GM10847 (cell line): ENCODE results near the gene ARL4C.

Experiments used
- POLR2A ChIP-seq: IDR thresholded peaks from 2 replicates; pipeline ENCODE4 v1.6.1; 2011; ENCODE audit not compliant: insufficient read length; ENCODE audit errors: extremely low read depth

Gene ARL4C, protein sequence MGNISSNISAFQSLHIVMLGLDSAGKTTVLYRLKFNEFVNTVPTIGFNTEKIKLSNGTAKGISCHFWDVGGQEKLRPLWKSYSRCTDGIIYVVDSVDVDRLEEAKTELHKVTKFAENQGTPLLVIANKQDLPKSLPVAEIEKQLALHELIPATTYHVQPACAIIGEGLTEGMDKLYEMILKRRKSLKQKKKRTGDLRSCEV

GRCh38 chr2:234496835-234497593 is at the start of gene ARL4C:
ARL4C (minus strand) TSS chr2:234497081; CDS start chr2:234496586, 495 bp downstream.
- TF ChIP-seq POLR2A, result no peak

DNA sequence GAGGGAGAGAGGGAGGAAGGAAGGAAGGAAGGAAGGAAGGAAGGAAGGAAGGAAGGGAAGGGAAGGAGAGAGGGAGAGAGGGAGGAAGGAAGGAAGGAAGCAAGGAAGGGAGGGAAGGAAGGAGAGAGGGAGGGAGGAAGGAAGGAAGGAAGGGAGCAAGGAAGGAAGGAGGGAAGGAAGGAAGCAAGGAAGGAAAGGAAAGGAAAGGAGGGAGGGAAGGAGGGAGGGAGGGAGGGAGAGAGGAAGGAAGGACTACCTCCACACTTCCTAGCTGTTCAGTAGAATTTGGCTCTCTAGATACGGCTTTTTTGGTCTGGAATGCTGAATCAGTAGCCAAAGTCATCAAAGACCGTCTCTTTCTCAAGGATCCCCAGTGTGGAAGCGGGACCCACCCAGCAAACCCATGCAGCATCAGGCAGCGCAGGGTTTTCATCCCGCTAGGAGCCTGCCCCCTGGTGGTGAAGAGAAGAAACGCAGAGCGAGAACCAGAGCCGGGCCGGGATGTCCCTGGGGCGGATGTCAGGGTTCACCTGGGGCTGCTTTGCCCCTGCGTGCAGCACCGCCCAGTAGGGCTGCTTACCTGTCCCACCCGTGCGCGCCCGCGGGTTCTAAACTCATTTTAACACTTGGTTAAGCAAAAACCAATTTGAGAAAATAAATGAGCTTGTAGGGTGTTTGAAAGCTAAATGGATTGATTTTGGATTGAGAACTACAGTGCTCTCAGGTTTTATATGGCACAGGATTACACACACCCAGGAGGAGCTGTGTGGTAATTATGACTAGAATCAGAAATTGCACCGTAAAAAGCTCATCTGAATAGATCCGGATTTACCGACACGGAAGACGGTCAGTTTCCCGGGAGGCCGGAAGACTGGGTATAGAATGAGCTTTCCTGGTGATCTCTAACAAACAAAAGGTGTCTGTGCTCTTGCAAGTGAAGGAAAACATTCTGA is 48.1 kb upstream of the ARL4C start:
- no peak for TF ChIP-seq POLR2A

GRCh38 chr2:234542742-234543141 is 45.9 kb upstream of the ARL4C start:
- TF ChIP-seq POLR2A, result no peak

- TF ChIP-seq POLR2A, result no peak
Observed at GRCh38 chr2:234537929-234538328, 41.0 kb upstream of the ARL4C start.

- TF ChIP-seq POLR2A, result no peak
Observed at GRCh38 chr2:234536178-234536965, 39.5 kb upstream of the ARL4C start.

- TF ChIP-seq POLR2A, result no peak
Observed at GRCh38 chr2:234535464-234535863, 38.6 kb upstream of the ARL4C start.

- TF ChIP-seq POLR2A, result no peak
Observed at GRCh38 chr2:234534515-234534914, 37.6 kb upstream of the ARL4C start.

- no peak for TF ChIP-seq POLR2A
Observed at GRCh38 chr2:234533626-234534025, 36.7 kb upstream of the ARL4C start.

DNA sequence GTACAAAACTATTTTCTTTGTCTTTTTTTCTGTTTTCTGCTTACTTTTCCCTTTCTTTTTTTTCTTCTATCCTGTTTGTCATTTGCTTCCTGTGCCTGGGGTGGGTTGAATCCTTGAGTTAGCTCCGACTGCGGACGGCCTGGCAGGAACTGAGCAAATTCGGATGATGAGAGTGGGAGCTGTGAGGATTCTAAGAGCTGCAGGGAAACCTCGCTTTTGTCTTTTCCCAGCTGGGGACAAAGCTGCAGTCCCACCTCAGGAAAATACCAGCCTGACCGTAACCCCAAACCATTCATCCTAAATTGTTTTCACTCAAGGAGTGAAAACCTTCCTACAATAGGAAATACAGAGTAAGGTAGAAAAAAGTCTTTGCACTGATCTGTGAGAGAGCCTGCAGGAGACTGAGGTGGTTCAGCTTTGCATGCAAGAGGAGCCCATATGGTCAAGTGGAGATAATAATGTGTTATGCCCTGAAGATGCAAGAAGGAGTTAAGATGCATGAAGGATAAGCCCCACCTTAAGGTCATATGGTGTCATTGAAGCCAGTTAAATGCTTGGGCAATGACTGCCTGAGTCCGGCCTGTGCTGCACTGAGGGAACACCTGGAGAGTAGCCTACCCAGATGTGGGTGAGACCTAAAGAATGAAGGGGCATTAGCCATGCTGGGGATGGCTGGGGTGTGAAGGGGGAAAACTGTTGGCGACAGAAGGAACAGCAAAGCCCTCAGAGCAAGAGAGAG is 31.7 kb upstream of the ARL4C start:
- no peak for TF ChIP-seq POLR2A

GRCh38 chr2:234526711-234527110 is 29.8 kb upstream of the ARL4C start:
- no peak for TF ChIP-seq POLR2A

DNA sequence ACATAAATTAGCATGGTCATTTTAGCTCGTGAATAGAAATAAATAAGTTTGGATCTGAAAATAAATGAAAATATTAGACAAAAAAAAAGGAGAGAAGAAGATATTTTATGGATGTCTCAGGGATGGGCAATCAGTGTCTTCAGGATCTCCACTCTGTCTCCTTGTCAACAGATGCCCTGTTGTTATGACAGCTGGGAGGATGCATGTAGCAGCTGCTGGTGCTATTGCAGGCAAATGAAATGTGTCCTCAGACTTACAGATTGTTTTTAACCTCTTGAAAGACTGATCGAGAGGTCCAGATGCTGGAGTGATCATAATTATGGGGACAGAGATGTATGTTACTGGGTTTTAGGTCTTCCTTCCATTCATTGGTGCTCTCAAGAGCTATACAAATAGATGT is 24.7 kb upstream of the ARL4C start:
- TF ChIP-seq POLR2A, result no peak

DNA sequence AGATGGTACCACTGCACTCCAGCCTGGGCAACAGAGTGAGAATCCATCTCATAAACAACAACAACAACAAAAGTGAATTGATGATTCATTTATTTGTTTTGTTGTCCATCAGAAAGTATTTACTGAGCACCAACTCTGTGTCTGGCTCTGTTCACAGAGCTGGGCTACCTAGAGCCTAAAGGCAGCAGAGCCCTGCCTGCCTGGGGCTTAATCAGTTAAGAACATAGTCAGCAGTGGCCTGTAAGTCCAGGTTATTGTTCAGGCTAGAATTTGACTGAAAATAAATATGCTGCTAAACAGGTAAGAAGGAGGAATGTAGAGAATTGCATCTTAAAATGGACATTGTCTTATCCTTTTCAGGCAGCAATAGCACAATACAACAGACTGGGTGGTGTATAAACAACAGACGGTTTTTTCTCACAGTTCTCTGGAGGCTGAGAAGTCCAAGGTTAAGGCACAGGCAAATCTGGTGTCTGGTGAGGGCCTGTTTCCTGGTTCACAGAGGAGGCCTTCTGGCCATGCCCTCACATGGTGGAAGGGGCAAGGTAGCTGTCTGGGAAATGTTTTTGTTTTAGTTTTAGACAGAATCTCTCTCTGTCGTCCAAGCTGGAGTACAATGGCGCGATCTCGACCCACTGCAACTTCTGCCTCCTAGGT is 22.2 kb upstream of the ARL4C start:
- TF ChIP-seq POLR2A, result no peak

GRCh38 chr2:234517971-234518370 is 21.1 kb upstream of the ARL4C start:
- TF ChIP-seq POLR2A, result no peak

DNA sequence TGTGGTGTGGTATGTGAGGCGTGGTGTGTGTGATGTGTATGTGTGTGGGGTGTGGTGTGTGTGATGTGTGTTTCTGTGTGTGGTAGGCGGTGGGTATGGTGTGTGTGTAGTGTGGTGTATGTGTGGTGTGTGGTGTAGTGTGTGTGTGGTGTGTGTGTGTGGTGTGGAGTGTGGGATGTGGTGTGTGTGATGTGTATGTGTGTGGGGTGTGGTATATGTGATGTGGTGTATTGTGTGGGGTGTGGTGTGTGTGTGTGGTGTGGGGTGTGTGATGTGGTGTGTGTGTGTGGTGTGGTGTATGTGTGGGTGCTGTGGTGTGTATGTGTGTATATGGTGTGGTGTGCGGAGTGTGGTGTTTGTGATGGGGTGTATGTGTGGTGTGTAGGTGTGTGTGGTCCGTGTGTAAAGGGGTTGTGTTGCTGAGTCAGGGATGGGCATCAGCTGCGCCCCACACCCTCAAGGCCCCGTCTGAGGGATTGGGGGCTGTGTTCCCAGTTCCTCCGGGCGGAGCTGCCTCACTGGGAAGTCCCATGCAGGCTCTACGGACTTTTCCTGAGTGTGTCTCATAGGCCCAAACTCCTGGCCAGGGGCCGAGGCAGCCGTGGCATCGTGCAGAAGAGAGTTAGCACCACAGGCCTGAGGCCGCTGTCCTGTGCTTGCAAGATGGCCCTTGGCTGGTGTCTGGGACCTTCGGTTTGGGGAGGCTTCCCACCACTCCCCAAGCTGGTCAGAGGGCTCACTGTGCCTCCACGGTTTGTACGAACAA is 18.2 kb upstream of the ARL4C start:
- no peak for TF ChIP-seq POLR2A
